Left renal cortex interstitium (tissue), 4 donors: ENCODE data around the gene PDLIM4. TPM values are rescaled to one million over a fixed set of nuclear protein-coding genes. Genes with fewer than 3 reads are reported as not detected.

Experiments
- DNase-seq, 4 donors: peaks; one replicate each; pipeline ENCODE4 v3.0.0-alpha.2; 2013; ENCODE audit warnings: low read depth in 4 of 4, low spot score in 2 of 4, missing footprints in 1 of 4
- polyA plus RNA-seq, 4 donors: library from polyadenylated mRNA; unstranded; fragments of 120-200 nt; gene quantifications; one replicate each; pipeline ENCODE4 v1.2.1, GENCODE V29; 2013; ENCODE audit not compliant: insufficient read length in 4 of 4

The PDLIM4 gene
- polyA plus RNA-seq, 4 donors: 12.5 to 21.7 (median 16.3) TPM

GRCh38 chr5:132301344-132302271 is 44.1 kb downstream of the PDLIM4 start:
- DNase-seq: no peak

- no peak for DNase-seq
Measured at GRCh38 chr5:132302413-132302812, 44.9 kb downstream of the PDLIM4 start.

GRCh38 chr5:132303589-132303988 is 46.1 kb downstream of the PDLIM4 start:
- DNase-seq: no peak

- DNase-seq: no peak
Measured at GRCh38 chr5:132305420-132305819, 47.9 kb downstream of the PDLIM4 start.

GRCh38 chr5:132308701-132309100 is 51.2 kb downstream of the PDLIM4 start:
- DNase-seq: no peak

- no peak for DNase-seq
Measured at GRCh38 chr5:132309679-132310078, 52.2 kb downstream of the PDLIM4 start.

GRCh38 chr5:132310141-132310834 is 52.8 kb downstream of the PDLIM4 start:
- DNase-seq: no peak

GRCh38 chr5:132313366-132313765 is 55.9 kb downstream of the PDLIM4 start:
- DNase-seq: no peak

GRCh38 chr5:132313961-132314432 is 56.5 kb downstream of the PDLIM4 start:
- DNase-seq: no peak

- DNase-seq: no peak
Measured at GRCh38 chr5:132315529-132316067, 58.1 kb downstream of the PDLIM4 start.

GRCh38 chr5:132319975-132320374 is 62.5 kb downstream of the PDLIM4 start:
- DNase-seq: no peak

GRCh38 chr5:132321109-132321721 is 63.7 kb downstream of the PDLIM4 start:
- no peak for DNase-seq

GRCh38 chr5:132322266-132322665 is 64.8 kb downstream of the PDLIM4 start:
- no peak for DNase-seq

Other genes with a start within 250 kb of the PDLIM4 start
- gene ACSL6, start 246.0 kb upstream of the PDLIM4 start, polyA plus RNA-seq: 1 to 10 TPM; 1.7 to 2.6 (median 2.2) TPM
- gene IL3, start 197.0 kb upstream of the PDLIM4 start, polyA plus RNA-seq: not detected
- gene CSF2, start 183.9 kb upstream of the PDLIM4 start, polyA plus RNA-seq: not detected
- gene P4HA2, start 29.8 kb upstream of the PDLIM4 start, polyA plus RNA-seq: 10 to 100 TPM; 28.2 to 35.2 (median 33.6) TPM
- gene SLC22A4, start 36.7 kb downstream of the PDLIM4 start, polyA plus RNA-seq: 1 to 10 TPM; 4.6 to 9.2 (median 6.3) TPM
- gene SLC22A5, start 112.0 kb downstream of the PDLIM4 start, polyA plus RNA-seq: 10 to 100 TPM; 32.2 to 57.3 (median 48.5) TPM
- 10 to 100 TPM; 13.9 to 23.8 (median 18.9) TPM for gene IRF1, start 233.1 kb downstream of the PDLIM4 start, polyA plus RNA-seq